Left lung (tissue), 10 donors: Measurements from ENCODE around the gene PEX12. TPM values are rescaled to one million over a fixed set of nuclear protein-coding genes. Genes with fewer than 3 reads are reported as not detected.
"Not testable (repeated sequence)": the region's sequence is repeated elsewhere in the genome, so short reads cannot be mapped to it uniquely, and the experiment has no call there.

Source experiments
- ATAC-seq: fragments of 200-7000 bp; cut with Tn5 transposase; one replicate; pipeline ENCODE4 v1.9.1; 2020; ENCODE audit warnings: moderate library complexity
- DNase-seq, 4 donors: peaks; one replicate each; pipeline ENCODE4 v3.0.0-alpha.2; 2013 to 2020
- H3K27ac ChIP-seq, 2 donors: fragments of 200-600 bp; sonication (generic) in 1 of 2; one replicate each; pipeline versions ENCODE4 v1.5.0 to v1.8.0; 2020 to 2021
- H3K27me3 ChIP-seq, 2 donors: fragments of 200-600 bp; sonication (generic) in 1 of 2; one replicate each; pipeline versions ENCODE4 v1.5.0 to v1.8.0; 2020 to 2021
- H3K36me3 ChIP-seq, 2 donors: fragments of 200-600 bp; sonication (generic) in 1 of 2; one replicate each; pipeline versions ENCODE4 v1.5.0 to v1.8.0; 2020 to 2021
- H3K4me1 ChIP-seq, 2 donors: fragments of 200-600 bp; one replicate each; pipeline ENCODE4 v1.8.0; 2021
- H3K4me3 ChIP-seq, 2 donors: fragments of 200-600 bp; sonication (generic) in 1 of 2; one replicate each; pipeline versions ENCODE4 v1.5.0 to v1.8.0; 2020 to 2021; ENCODE audit warnings: mild to moderate bottlenecking in 1 of 2
- H3K9me3 ChIP-seq, 2 donors: fragments of 200-600 bp; sonication (generic) in 1 of 2; one replicate each; pipeline versions ENCODE4 v1.5.0 to v1.8.0; 2020 to 2021
- intact Hi-C, 2 donors: fragments of 100-400 bp; cut with DNase I; formaldehyde crosslinking; loops; one replicate each; pipeline versions ENCODE4 v1.11.2 to v1.14.2; 2022
- polyA plus RNA-seq, 6 donors: library from polyadenylated mRNA; unstranded; fragments of 120-200 nt; gene quantifications; one replicate each; pipeline ENCODE4 v1.2.1, GENCODE V29; 2013; ENCODE audit not compliant: insufficient read length in 6 of 6
- total RNA-seq, 2 donors: library from RNA; stranded (reverse); fragmentation: NEBNext Ultra II Directional; extraction: Animal tissue kit (Norgen Biotek cat#: 25700); gene quantifications; one replicate each; pipeline ENCODE4 v1.2.1, GENCODE V29; 2021
- TF ChIP-seq, protein P1 (sequence below), 2 donors: fragments of 200-600 bp; sonication (generic) in 1 of 2; IDR thresholded peaks; one replicate each; pipeline versions ENCODE4 v1.5.0 to v1.8.0; 2021; ENCODE audit warnings: antibody characterized with exemption in 2 of 2
- donor health status: DM: no; HTN: yes; CAD: no.
- donor health status: DM: no; HTN: no; CAD: no.

Gene PEX12
- total and polyA plus RNA-seq, 8 donors: 5.9 to 10.6 (median 9.1) TPM

DNA sequence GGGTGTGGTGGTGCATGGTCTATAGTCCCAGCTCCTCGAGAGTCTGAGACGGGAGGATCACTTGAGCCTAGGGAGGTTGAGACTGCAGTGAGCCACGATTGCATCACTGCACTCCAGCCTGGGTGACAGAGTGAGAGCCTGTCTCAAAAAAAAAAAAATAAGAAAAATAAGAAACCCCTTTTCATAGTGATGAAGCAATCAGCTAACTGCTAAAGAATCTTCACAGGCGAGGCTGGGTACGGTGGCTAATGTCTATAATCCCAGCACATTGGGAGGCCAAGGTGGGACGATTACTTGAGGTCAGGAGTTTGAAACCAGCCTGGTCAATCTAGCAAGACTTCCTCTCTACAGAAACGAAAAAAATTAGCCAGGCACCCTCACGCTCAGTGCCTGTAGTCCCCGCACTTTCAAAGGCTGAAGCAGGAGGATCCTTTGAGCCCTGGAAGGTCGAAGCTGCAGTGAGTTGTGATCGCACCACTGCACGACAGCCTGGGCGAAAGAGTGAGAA is 41.7 kb downstream of the PEX12 start:
- peak overlapping the region in 1 of 2 donors; percentile 26 for H3K4me3 ChIP-seq
- intact Hi-C loops: loop anchor here in 1 of 2 donors (10.0 kb wide), 1 partner anchor 372 kb away; no protein-coding TSS in a partner anchor
- DNase-seq: no peak
- H3K27ac ChIP-seq: peak overlapping the region; percentile 34 to 47
- TF ChIP-seq, protein P1, sequence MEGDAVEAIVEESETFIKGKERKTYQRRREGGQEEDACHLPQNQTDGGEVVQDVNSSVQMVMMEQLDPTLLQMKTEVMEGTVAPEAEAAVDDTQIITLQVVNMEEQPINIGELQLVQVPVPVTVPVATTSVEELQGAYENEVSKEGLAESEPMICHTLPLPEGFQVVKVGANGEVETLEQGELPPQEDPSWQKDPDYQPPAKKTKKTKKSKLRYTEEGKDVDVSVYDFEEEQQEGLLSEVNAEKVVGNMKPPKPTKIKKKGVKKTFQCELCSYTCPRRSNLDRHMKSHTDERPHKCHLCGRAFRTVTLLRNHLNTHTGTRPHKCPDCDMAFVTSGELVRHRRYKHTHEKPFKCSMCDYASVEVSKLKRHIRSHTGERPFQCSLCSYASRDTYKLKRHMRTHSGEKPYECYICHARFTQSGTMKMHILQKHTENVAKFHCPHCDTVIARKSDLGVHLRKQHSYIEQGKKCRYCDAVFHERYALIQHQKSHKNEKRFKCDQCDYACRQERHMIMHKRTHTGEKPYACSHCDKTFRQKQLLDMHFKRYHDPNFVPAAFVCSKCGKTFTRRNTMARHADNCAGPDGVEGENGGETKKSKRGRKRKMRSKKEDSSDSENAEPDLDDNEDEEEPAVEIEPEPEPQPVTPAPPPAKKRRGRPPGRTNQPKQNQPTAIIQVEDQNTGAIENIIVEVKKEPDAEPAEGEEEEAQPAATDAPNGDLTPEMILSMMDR (IDR thresholded peaks at IDR 0.05): no peak
- ATAC-seq: no peak
- no peaks in the 10 kb centered on the region for H3K27me3 ChIP-seq
- H3K4me1 ChIP-seq: peaks cover 15 to 44% of the 10 kb centered on the region in 2 donors
- H3K9me3 ChIP-seq: no peaks in the 10 kb centered on the region
- H3K36me3 ChIP-seq: no peaks in the 10 kb centered on the region

DNA sequence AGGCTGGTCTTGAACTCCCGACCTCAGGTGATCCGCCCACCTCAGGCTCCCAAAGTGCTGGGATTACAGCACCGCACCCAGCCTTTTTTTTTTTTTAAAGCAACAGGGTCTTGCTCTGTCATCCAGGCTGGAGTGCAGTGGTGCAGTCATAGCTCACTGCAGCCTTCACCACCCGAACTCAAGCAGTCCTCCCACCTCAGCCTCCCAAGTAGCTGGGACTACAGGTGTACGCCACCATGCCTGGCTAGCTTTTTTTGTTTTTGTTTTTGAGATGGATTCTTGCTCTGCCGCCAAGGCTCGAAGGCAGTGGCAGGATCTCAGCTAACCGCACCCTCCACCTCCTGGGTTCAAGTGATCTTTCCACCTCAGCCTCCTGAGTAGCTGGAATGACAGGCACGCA is 43.0 kb downstream of the PEX12 start:
- not testable (repeated sequence) for H3K9me3 ChIP-seq, H3K27ac ChIP-seq, DNase-seq, H3K36me3 ChIP-seq, ATAC-seq, H3K27me3 ChIP-seq
- Histone ChIP-seq H3K4me3 (peak overlapping the region in 1 of 2 donors; percentile 9), H3K4me1 (peaks cover 14 to 36% of the 10 kb centered on the region in 2 donors)
- intact Hi-C loops: loop anchor here in 1 of 2 donors (10.0 kb wide), 1 partner anchor 371 kb away; no protein-coding TSS in a partner anchor

- H3K4me3 ChIP-seq: peak overlapping the region in 1 of 2 donors; percentile 18
- intact Hi-C loops: loop anchor here in 1 of 2 donors (5.0 to 10.0 kb wide), 2 partner anchors 222 to 370 kb away; no protein-coding TSS in a partner anchor
- peaks cover 6 to 28% of the 10 kb centered on the region in 2 donors for H3K4me1 ChIP-seq
- DNase-seq (no peak), ATAC-seq (no peak)
- H3K27ac ChIP-seq: no peak overlapping the region
- H3K9me3 ChIP-seq: no peaks in the 10 kb centered on the region
- H3K27me3 ChIP-seq: no peaks in the 10 kb centered on the region
- TF ChIP-seq, protein P1 (IDR thresholded peaks at IDR 0.05): no peak
- no peaks in the 10 kb centered on the region for H3K36me3 ChIP-seq
These were observed 43.7 kb downstream of the PEX12 start for GRCh38 chr17:35534576-35535093.

DNA sequence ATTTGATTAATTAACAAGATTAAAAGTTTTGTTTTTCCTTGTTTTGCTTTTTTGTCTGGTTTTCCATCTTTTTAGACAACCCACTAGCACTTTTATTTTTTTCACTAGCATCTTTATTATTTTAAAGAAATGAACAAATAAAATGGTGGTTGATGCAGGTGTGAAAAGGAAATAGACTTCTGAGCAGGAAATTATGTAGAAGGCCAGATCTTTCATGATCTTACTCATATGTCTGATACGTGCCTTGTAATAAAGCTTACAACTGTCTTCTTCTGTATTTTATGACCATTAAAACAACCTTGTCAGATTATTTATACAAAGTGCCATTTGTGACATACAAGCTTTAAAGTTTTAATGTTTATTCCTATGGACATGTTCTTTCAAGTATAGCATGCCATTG is 47.2 kb downstream of the PEX12 start:
- intact Hi-C loops: loop anchor here in 1 of 2 donors (5.0 to 10.0 kb wide), 2 partner anchors 219 to 366 kb away; no protein-coding TSS in a partner anchor
- DNase-seq (no peak), ATAC-seq (no peak)
- no peaks in the 10 kb centered on the region for H3K9me3 ChIP-seq
- H3K27me3 ChIP-seq: no peaks in the 10 kb centered on the region
- TF ChIP-seq, protein P1 (IDR thresholded peaks at IDR 0.05): no peak
- no peak overlapping the region for H3K4me3 ChIP-seq
- peaks cover 0 to 7% of the 10 kb centered on the region in 2 donors for H3K4me1 ChIP-seq
- no peaks in the 10 kb centered on the region for H3K36me3 ChIP-seq
- H3K27ac ChIP-seq: no peak overlapping the region

DNA sequence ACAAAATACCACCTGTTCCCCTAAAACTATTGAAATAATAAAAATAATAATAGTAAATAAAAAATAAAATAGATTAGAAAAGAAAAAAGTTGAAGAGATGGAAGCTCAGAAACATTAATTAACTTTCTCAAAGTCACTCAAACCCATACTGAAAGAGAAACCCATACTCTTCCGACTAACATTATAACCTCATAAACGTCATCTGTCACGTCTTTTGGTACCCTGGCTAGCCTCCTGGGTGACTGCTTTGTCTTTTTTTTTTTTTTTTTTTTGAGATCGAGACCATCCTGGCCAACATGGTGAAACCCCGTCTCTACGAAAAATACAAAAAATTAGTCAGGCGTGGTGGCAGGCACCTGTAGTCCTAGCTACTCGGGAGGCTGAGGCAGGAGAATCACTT is 48.5 kb downstream of the PEX12 start:
- TF ChIP-seq, protein P1 (IDR thresholded peaks at IDR 0.05): no peak
- H3K9me3 ChIP-seq: no peaks in the 10 kb centered on the region
- intact Hi-C loops: loop anchor here in 1 of 2 donors (5.0 to 10.0 kb wide), 2 partner anchors 218 to 365 kb away; no protein-coding TSS in a partner anchor
- DNase-seq (no peak), ATAC-seq (no peak)
- H3K36me3 ChIP-seq: no peaks in the 10 kb centered on the region
- no peak overlapping the region for H3K27ac ChIP-seq
- H3K4me3 ChIP-seq: no peak overlapping the region
- no peaks in the 10 kb centered on the region for H3K27me3 ChIP-seq
- H3K4me1 ChIP-seq: peaks cover 0 to 7% of the 10 kb centered on the region in 2 donors

DNA sequence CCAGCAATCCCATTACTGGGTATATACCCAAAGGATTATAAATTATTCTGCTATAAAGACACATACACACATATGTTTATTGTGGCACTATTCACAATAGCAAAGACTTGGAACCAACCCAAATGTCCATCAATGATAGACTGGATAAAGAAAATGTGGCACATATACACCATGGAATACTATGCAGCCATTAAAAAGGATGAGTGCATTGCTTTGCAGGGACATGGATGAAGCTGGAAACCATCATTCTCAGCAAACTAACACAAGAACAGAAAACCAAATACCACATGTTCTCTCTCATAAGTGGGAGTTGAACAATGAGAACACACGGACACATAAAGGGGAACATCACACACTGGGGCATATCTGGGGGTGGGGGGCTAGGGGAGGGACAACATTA is 49.0 kb downstream of the PEX12 start:
- H3K36me3 ChIP-seq, H3K9me3 ChIP-seq, intact Hi-C loops, DNase-seq, H3K4me1 ChIP-seq, ATAC-seq, H3K4me3 ChIP-seq, H3K27ac ChIP-seq, H3K27me3 ChIP-seq: not testable (repeated sequence)

Other genes starting within 250 kb of the PEX12 start
- gene SLFN11, start 204.9 kb downstream of the PEX12 start, total RNA-seq: 10 to 100 TPM; 53.2 to 92.7 TPM
- 10 to 100 TPM in 5 of 6 donors, 1 to 10 TPM in 1; 9.8 to 26.3 (median 20.7) TPM for gene SLFN11, start 204.9 kb downstream of the PEX12 start, polyA plus RNA-seq
- 10 to 100 TPM; 16.7 to 28.0 TPM for gene SLFN12, start 146.1 kb downstream of the PEX12 start, total RNA-seq
- 10 to 100 TPM; 22.9 to 33.9 (median 28.6) TPM for gene SLFN12, start 146.1 kb downstream of the PEX12 start, polyA plus RNA-seq
- 10 to 100 TPM; 24.7 to 32.1 TPM for gene SLFN13, start 129.8 kb downstream of the PEX12 start, total RNA-seq
- 10 to 100 TPM; 23.0 to 38.2 (median 28.2) TPM for gene SLFN13, start 129.8 kb downstream of the PEX12 start, polyA plus RNA-seq
- gene SLFN12L, start 40.9 kb downstream of the PEX12 start, total RNA-seq: 1 to 10 TPM; 2.1 to 4.0 TPM
- gene SLFN12L, start 40.9 kb downstream of the PEX12 start, polyA plus RNA-seq: 10 to 100 TPM; 14.5 to 30.4 (median 17.4) TPM
- gene SLFN14, start 17.8 kb downstream of the PEX12 start, total RNA-seq: under 1 TPM; 0.21 to 0.26 TPM
- gene SLFN14, start 17.8 kb downstream of the PEX12 start, polyA plus RNA-seq: 1 to 10 TPM in 1 of 6 donors, under 1 TPM in 5; 0.62 to 1.1 (median 0.81) TPM
- gene AP2B1, start 8.8 kb upstream of the PEX12 start, total RNA-seq: 100 to 1,000 TPM; 173 to 195 TPM
- gene AP2B1, start 8.8 kb upstream of the PEX12 start, polyA plus RNA-seq: 100 to 1,000 TPM; 132 to 158 (median 152) TPM
- gene RASL10B, start 153.1 kb upstream of the PEX12 start, total RNA-seq: under 1 TPM; 0.52 to 0.82 TPM
- gene RASL10B, start 153.1 kb upstream of the PEX12 start, polyA plus RNA-seq: 1 to 10 TPM; 2.9 to 3.4 (median 3.1) TPM
- gene GAS2L2, start 174.7 kb upstream of the PEX12 start, total RNA-seq: 1 to 10 TPM in 1 of 2 donors, under 1 TPM in 1; 0.35 to 1.6 TPM
- 1 to 10 TPM in 4 of 6 donors, under 1 TPM in 2; 0.15 to 1.8 (median 1.1) TPM for gene GAS2L2, start 174.7 kb upstream of the PEX12 start, polyA plus RNA-seq
- not detected for gene C17orf50, start 182.3 kb upstream of the PEX12 start, total RNA-seq
- under 1 TPM in 3 of 6 donors, not detected in 3; 0.16 to 0.21 (median 0.20) TPM for gene C17orf50, start 182.3 kb upstream of the PEX12 start, polyA plus RNA-seq
- gene MMP28, start 217.1 kb upstream of the PEX12 start, total RNA-seq: 10 to 100 TPM; 39.5 to 95.0 TPM
- 1 to 10 TPM; 6.6 to 9.2 (median 8.5) TPM for gene MMP28, start 217.1 kb upstream of the PEX12 start, polyA plus RNA-seq
- gene TAF15, start 230.9 kb upstream of the PEX12 start, total RNA-seq: 100 to 1,000 TPM; 140 to 163 TPM
- 100 to 1,000 TPM; 232 to 277 (median 251) TPM for gene TAF15, start 230.9 kb upstream of the PEX12 start, polyA plus RNA-seq